Choroid plexus epithelial cell (primary cell): ENCODE data around the gene DCTN4.
A peak's percentile ranks its signal among the peaks of the same experiment; 100 is the strongest.

Source experiments
- DNase-seq: peaks from one replicate; pipeline ENCODE4 v3.0.0-alpha.2; 2010; ENCODE audit warnings: low read depth
- H3K4me3 ChIP-seq: 2 replicates; pipeline ENCODE4 v1.5.1; 2011; ENCODE audit warnings: low read depth, mild to moderate bottlenecking, control low read depth, low read length, moderate library complexity
- CTCF ChIP-seq: conservative IDR thresholded peaks from 2 replicates; pipeline ENCODE4 v1.5.1; 2011; ENCODE audit warnings: low read depth, mild to moderate bottlenecking, control low read depth, inconsistent platforms, low read length, moderate library complexity

Gene DCTN4

DNA sequence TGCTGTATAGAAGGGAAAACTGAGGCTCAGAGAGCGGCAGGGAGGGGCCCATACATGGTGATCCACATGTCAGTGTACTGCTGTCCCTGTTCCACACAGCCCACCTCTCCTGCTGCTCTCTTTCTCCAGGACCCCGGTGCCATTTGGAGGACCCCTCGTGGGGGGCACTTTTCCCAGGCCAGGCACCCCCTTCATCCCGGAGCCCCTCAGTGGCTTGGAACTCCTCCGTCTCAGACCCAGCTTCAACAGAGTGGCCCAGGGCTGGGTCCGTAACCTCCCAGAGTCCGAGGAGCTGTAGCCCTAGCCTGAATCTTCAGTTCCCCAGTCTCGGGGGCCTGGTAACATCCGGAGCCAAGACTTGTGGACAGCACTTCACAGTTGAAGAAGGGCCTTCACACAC is 82.2 kb downstream of the DCTN4 start:
- no peak for TF ChIP-seq CTCF
- H3K4me3 ChIP-seq, result no peak overlapping the region
- no peak for DNase-seq

- no peak for TF ChIP-seq CTCF
- no peak overlapping the region for H3K4me3 ChIP-seq
Measured at GRCh38 chr5:150675069-150675468, 83.7 kb downstream of the DCTN4 start.

GRCh38 chr5:150674341-150674821 is 84.4 kb downstream of the DCTN4 start:
- DNase-seq, result no peak
- H3K4me3 ChIP-seq, result no peak overlapping the region
- peak; percentile 24 for TF ChIP-seq CTCF

More at GRCh38 chr5:150675069-150675468, 83.7 kb downstream of the DCTN4 start:
- DNase-seq, result no peak

- peak overlapping the region; percentile 56 for H3K4me3 ChIP-seq
- TF ChIP-seq CTCF, result no peak
- DNase-seq, result no peak
Measured at GRCh38 chr5:150672884-150673275, 85.9 kb downstream of the DCTN4 start.

GRCh38 chr5:150672237-150672883 is 86.5 kb downstream of the DCTN4 start:
- TF ChIP-seq CTCF, result no peak
- peak overlapping the region; percentile 56 for H3K4me3 ChIP-seq
- DNase-seq, result no peak

GRCh38 chr5:150671509-150672236 is 87.1 kb downstream of the DCTN4 start:
- TF ChIP-seq CTCF, result no peak
- no peak for DNase-seq
- peak overlapping the region; percentile 56 for H3K4me3 ChIP-seq
